Measurements from ENCODE around the gene NPIPA5. TPM values are rescaled to one million over a fixed set of nuclear protein-coding genes. Genes with fewer than 3 reads are reported as not detected.
"Not testable (repeated sequence)": the region's sequence is repeated elsewhere in the genome, so short reads cannot be mapped to it uniquely, and the experiment has no call there.

NPIPA5 gene
- polyA plus RNA-seq, 2 of the 4 experiments (the other 2 are of a cell fraction): 1.6 TPM; not detected in 1

GRCh38 chr16:15348721-15349120 lies 29.4 kb downstream of the NPIPA5 start:
- POLR2A ChIA-PET; FAIRE-seq; H3K27ac ChIP-seq; DNase-seq (ENCODE audit: low read depth in 1 of 2, low spot score in 1 of 2); H3K9me3 ChIP-seq; H3K4me3 ChIP-seq; H3K4me1 ChIP-seq; H3K4me2 ChIP-seq; CTCF ChIA-PET: not testable (repeated sequence)
- WGBS (ENCODE audit: missing lambda C conversion rate): no CpG with 5 or more reads among the region's 7 CpGs
- peak in 1 of 2 experiments; percentile 55; a peak in 2 of 6 replicates for ATAC-seq

GRCh38 chr16:15342337-15342736 lies 35.8 kb downstream of the NPIPA5 start:
- H3K4me2 ChIP-seq; CTCF ChIA-PET; H3K27ac ChIP-seq; H3K4me1 ChIP-seq; POLR2A ChIA-PET; ATAC-seq; FAIRE-seq; H3K4me3 ChIP-seq; DNase-seq (ENCODE audit: low read depth in 1 of 2, low spot score in 1 of 2); H3K9me3 ChIP-seq: not testable (repeated sequence)
- WGBS (ENCODE audit: missing lambda C conversion rate): no CpG with 5 or more reads among the region's 1 CpG

GRCh38 chr16:15338986-15339385 lies 39.1 kb downstream of the NPIPA5 start:
- DNase-seq (ENCODE audit: low read depth in 1 of 2, low spot score in 1 of 2); H3K9me3 ChIP-seq; H3K27ac ChIP-seq; H3K4me2 ChIP-seq; CTCF ChIA-PET; FAIRE-seq; H3K4me1 ChIP-seq; H3K4me3 ChIP-seq; POLR2A ChIA-PET: not testable (repeated sequence)
- peak; percentile 45 to 58; a peak in 5 of 6 replicates for ATAC-seq
- WGBS (ENCODE audit: missing lambda C conversion rate): no CpG with 5 or more reads among the region's 5 CpGs

- H3K4me1 ChIP-seq; H3K9me3 ChIP-seq; DNase-seq (ENCODE audit: low read depth in 1 of 2, low spot score in 1 of 2); H3K27ac ChIP-seq; FAIRE-seq; H3K4me3 ChIP-seq; H3K4me2 ChIP-seq; POLR2A ChIA-PET; CTCF ChIA-PET: not testable (repeated sequence)
- ATAC-seq: peak in 1 of 2 experiments; percentile 50; a peak in 2 of 6 replicates
- 92% methylated on average over 2 of the region's 7 CpGs for WGBS (ENCODE audit: missing lambda C conversion rate)
These were observed 40.0 kb downstream of the NPIPA5 start for GRCh38 chr16:15337974-15338605.

- CTCF ChIA-PET; FAIRE-seq; H3K4me3 ChIP-seq; H3K4me2 ChIP-seq; H3K9me3 ChIP-seq; POLR2A ChIA-PET; DNase-seq (ENCODE audit: low read depth in 1 of 2, low spot score in 1 of 2); H3K4me1 ChIP-seq; ATAC-seq; H3K27ac ChIP-seq: not testable (repeated sequence)
- WGBS (ENCODE audit: missing lambda C conversion rate): no CpG with 5 or more reads among the region's 2 CpGs
These were observed 42.5 kb downstream of the NPIPA5 start for GRCh38 chr16:15335609-15336008.

- FAIRE-seq; H3K27ac ChIP-seq; CTCF ChIA-PET; ATAC-seq; H3K4me1 ChIP-seq; H3K4me2 ChIP-seq; H3K4me3 ChIP-seq; POLR2A ChIA-PET; DNase-seq (ENCODE audit: low read depth in 1 of 2, low spot score in 1 of 2); H3K9me3 ChIP-seq: not testable (repeated sequence)
- 89% methylated on average over 4 of the region's 5 CpGs for WGBS (ENCODE audit: missing lambda C conversion rate)
These were observed 44.1 kb downstream of the NPIPA5 start for GRCh38 chr16:15333969-15334368.

GRCh38 chr16:15330978-15331377 lies 47.1 kb downstream of the NPIPA5 start:
- H3K4me2 ChIP-seq; H3K4me3 ChIP-seq; DNase-seq (ENCODE audit: low read depth in 1 of 2, low spot score in 1 of 2); H3K27ac ChIP-seq; CTCF ChIA-PET; ATAC-seq; POLR2A ChIA-PET; H3K9me3 ChIP-seq; H3K4me1 ChIP-seq; FAIRE-seq: not testable (repeated sequence)
- no CpG with 5 or more reads among the region's 2 CpGs for WGBS (ENCODE audit: missing lambda C conversion rate)

DNA sequence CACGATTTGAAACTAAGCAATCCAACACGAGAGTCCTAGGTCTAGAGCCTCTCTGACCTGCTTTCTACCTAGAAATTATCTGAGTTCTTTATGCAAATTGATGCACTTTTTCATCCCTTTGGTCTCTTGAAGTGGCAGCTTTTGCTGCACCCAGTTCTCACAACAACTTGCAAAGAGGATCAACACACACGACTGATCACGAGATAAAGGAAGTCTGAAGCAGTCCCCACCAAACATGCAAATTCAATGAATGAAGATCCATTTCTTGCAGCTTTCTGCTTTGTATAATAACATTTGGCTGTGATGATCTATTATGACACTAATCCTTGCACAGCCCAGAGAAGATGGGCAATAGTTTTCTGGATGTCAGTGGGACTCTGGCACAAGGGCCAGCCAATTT lies 53.1 kb downstream of the NPIPA5 start:
- CTCF ChIA-PET; FAIRE-seq; H3K4me1 ChIP-seq; ATAC-seq; POLR2A ChIA-PET; H3K4me3 ChIP-seq; H3K27ac ChIP-seq; H3K9me3 ChIP-seq; H3K4me2 ChIP-seq; DNase-seq (ENCODE audit: low read depth in 1 of 2, low spot score in 1 of 2): not testable (repeated sequence)
- 20% methylated on average over 2 of the region's 4 CpGs for WGBS (ENCODE audit: missing lambda C conversion rate)

- FAIRE-seq; CTCF ChIA-PET; H3K4me2 ChIP-seq; H3K27ac ChIP-seq; H3K4me1 ChIP-seq; DNase-seq (ENCODE audit: low read depth in 1 of 2, low spot score in 1 of 2); H3K4me3 ChIP-seq; POLR2A ChIA-PET; H3K9me3 ChIP-seq: not testable (repeated sequence)
- ATAC-seq: peak in 1 of 2 experiments; percentile 48; a peak in 2 of 6 replicates
- 24% methylated on average over 2 of the region's 6 CpGs for WGBS (ENCODE audit: missing lambda C conversion rate)
These were observed 54.7 kb downstream of the NPIPA5 start for GRCh38 chr16:15323373-15323772.

GRCh38 chr16:15321221-15321620 lies 56.9 kb downstream of the NPIPA5 start:
- WGBS (ENCODE audit: missing lambda C conversion rate): 28% methylated on average over 2 of the region's 2 CpGs
- DNase-seq (ENCODE audit: low read depth in 1 of 2, low spot score in 1 of 2); H3K4me1 ChIP-seq; ATAC-seq; H3K27ac ChIP-seq; H3K4me3 ChIP-seq; POLR2A ChIA-PET; H3K4me2 ChIP-seq; H3K9me3 ChIP-seq; CTCF ChIA-PET; FAIRE-seq: not testable (repeated sequence)

GRCh38 chr16:15314562-15314961 lies 63.5 kb downstream of the NPIPA5 start:
- WGBS (ENCODE audit: missing lambda C conversion rate): 4% methylated on average over 1 of the region's 1 CpG
- H3K4me1 ChIP-seq; FAIRE-seq; H3K9me3 ChIP-seq; H3K4me2 ChIP-seq; POLR2A ChIA-PET; DNase-seq (ENCODE audit: low read depth in 1 of 2, low spot score in 1 of 2); H3K27ac ChIP-seq; H3K4me3 ChIP-seq; CTCF ChIA-PET; ATAC-seq: not testable (repeated sequence)
